ENCODE measurements around the gene ELP4.

GRCh38 chr11:31770011-31770700 is 260.6 kb downstream of the ELP4 start:
- TF ChIP-seq EZH2phosphoT487 (IDR thresholded peaks at IDR 0.05; ENCODE audit: unreplicated experiment) (no peak), POLR2AphosphoS5 (IDR thresholded peaks at IDR 0.05; ENCODE audit: low read depth) (no peak), ZNF331 (CRISPR knock-in tag; IDR thresholded peaks at IDR 0.05; ENCODE audit: low read depth) (no peak), EZH2 (IDR thresholded peaks at IDR 0.05; ENCODE audit: low read depth, unreplicated experiment) (no peak), ZNF114 (CRISPR knock-in tag; IDR thresholded peaks at IDR 0.05) (no peak), ETS1 (IDR thresholded peaks at IDR 0.05) (no peak)
- TF ChIP-seq, protein P1, sequence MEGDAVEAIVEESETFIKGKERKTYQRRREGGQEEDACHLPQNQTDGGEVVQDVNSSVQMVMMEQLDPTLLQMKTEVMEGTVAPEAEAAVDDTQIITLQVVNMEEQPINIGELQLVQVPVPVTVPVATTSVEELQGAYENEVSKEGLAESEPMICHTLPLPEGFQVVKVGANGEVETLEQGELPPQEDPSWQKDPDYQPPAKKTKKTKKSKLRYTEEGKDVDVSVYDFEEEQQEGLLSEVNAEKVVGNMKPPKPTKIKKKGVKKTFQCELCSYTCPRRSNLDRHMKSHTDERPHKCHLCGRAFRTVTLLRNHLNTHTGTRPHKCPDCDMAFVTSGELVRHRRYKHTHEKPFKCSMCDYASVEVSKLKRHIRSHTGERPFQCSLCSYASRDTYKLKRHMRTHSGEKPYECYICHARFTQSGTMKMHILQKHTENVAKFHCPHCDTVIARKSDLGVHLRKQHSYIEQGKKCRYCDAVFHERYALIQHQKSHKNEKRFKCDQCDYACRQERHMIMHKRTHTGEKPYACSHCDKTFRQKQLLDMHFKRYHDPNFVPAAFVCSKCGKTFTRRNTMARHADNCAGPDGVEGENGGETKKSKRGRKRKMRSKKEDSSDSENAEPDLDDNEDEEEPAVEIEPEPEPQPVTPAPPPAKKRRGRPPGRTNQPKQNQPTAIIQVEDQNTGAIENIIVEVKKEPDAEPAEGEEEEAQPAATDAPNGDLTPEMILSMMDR (conservative IDR thresholded peaks at IDR 0.05; ENCODE audit: low read depth in 2 of 2): no peak
